H1 (cell line): ENCODE results near the gene INPP4A.

Source experiments
- EZH2 ChIP-seq: fragments of 200-600 bp; sonication (generic); IDR thresholded peaks from 2 replicates; pipeline ENCODE4 v1.7.1; 2012; ENCODE audit warnings: low read depth, mild to moderate bottlenecking, moderate library complexity, low read length, inconsistent platforms; ENCODE audit not compliant: severe bottlenecking
- POLR2AphosphoS5 ChIP-seq: IDR thresholded peaks from 2 replicates; pipeline ENCODE4 v1.6.1; 2011; ENCODE audit warnings: low read depth, low read length
- TF ChIP-seq, protein P1 (sequence below), 3 experiments: IDR thresholded peaks; 1 replicate in 2 of 3; 2 replicates in 1 of 3; pipeline versions ENCODE4 v1.5.1 to v1.6.1; 2011; ENCODE audit warnings: low read length in 3 of 3, mild to moderate bottlenecking in 3 of 3, inconsistent platforms in 2 of 3, low read depth in 1 of 3, moderate library complexity in 1 of 3; ENCODE audit not compliant: insufficient read depth in 1 of 3; ENCODE audit errors: control extremely low read depth in 1 of 3

DNA sequence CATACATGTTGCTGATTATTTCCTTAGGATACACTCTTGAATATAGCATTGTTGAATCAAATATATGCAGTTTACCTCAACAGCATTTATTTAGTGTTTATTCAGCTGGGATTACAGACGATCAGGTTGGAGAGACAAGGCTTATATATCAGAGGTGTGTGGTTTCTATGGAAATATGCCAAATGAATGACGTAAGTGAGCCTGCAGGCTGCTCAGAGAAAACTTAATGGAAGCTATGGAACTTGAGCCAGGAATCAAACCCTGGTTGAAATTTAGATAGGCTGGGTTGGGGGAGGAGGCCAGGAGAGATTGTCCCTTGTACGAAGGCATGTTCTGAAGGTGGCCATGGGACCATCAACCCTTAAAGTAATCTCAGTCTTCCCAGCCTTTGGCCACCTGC, 79.5 kb downstream of the INPP4A start:
- TF ChIP-seq EZH2 (no peak), POLR2AphosphoS5 (no peak)
- TF ChIP-seq, protein P1, sequence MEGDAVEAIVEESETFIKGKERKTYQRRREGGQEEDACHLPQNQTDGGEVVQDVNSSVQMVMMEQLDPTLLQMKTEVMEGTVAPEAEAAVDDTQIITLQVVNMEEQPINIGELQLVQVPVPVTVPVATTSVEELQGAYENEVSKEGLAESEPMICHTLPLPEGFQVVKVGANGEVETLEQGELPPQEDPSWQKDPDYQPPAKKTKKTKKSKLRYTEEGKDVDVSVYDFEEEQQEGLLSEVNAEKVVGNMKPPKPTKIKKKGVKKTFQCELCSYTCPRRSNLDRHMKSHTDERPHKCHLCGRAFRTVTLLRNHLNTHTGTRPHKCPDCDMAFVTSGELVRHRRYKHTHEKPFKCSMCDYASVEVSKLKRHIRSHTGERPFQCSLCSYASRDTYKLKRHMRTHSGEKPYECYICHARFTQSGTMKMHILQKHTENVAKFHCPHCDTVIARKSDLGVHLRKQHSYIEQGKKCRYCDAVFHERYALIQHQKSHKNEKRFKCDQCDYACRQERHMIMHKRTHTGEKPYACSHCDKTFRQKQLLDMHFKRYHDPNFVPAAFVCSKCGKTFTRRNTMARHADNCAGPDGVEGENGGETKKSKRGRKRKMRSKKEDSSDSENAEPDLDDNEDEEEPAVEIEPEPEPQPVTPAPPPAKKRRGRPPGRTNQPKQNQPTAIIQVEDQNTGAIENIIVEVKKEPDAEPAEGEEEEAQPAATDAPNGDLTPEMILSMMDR (IDR thresholded peaks at IDR 0.05; ENCODE audit: control extremely low read depth in 1 of 3, insufficient read depth in 1 of 3, low read depth in 1 of 3, low read length in 3 of 3): no peak
